Measurements from ENCODE around the gene WIF1.

WIF1 gene

GRCh38 chr12:65045269-65045668 lies 75.8 kb downstream of the WIF1 start:
- no peak overlapping the region for H3K4me3 ChIP-seq (ENCODE audit: low read depth, low read length)
- DNase-seq (ENCODE audit: low read depth): no peak

- no peak overlapping the region for H3K4me3 ChIP-seq (ENCODE audit: low read depth, low read length)
- no peak for DNase-seq (ENCODE audit: low read depth)
These were observed 81.8 kb downstream of the WIF1 start for GRCh38 chr12:65039301-65039700.

GRCh38 chr12:65025136-65025535 lies 96.0 kb downstream of the WIF1 start:
- H3K4me3 ChIP-seq (ENCODE audit: low read depth, low read length): no peak overlapping the region
- DNase-seq (ENCODE audit: low read depth): no peak

- no peak for DNase-seq (ENCODE audit: low read depth)
- no peak overlapping the region for H3K4me3 ChIP-seq (ENCODE audit: low read depth, low read length)
These were observed 97.6 kb downstream of the WIF1 start for GRCh38 chr12:65023485-65023884.

- DNase-seq (ENCODE audit: low read depth): no peak
- H3K4me3 ChIP-seq (ENCODE audit: low read depth, low read length): no peak overlapping the region
These were observed 98.1 kb downstream of the WIF1 start for GRCh38 chr12:65022960-65023359.

- no peak overlapping the region for H3K4me3 ChIP-seq (ENCODE audit: low read depth, low read length)
- no peak for DNase-seq (ENCODE audit: low read depth)
These were observed 98.7 kb downstream of the WIF1 start for GRCh38 chr12:65022421-65022820.

GRCh38 chr12:65019696-65020234 lies 101.3 kb downstream of the WIF1 start:
- H3K4me3 ChIP-seq (ENCODE audit: low read depth, low read length): no peak overlapping the region
- DNase-seq (ENCODE audit: low read depth): no peak

GRCh38 chr12:65016881-65017650 lies 104.0 kb downstream of the WIF1 start:
- no peak overlapping the region for H3K4me3 ChIP-seq (ENCODE audit: low read depth, low read length)
- DNase-seq (ENCODE audit: low read depth): no peak

GRCh38 chr12:65015850-65016249 lies 105.3 kb downstream of the WIF1 start:
- no peak overlapping the region for H3K4me3 ChIP-seq (ENCODE audit: low read depth, low read length)
- no peak for DNase-seq (ENCODE audit: low read depth)

- DNase-seq (ENCODE audit: low read depth): no peak
- no peak overlapping the region for H3K4me3 ChIP-seq (ENCODE audit: low read depth, low read length)
These were observed 106.4 kb downstream of the WIF1 start for GRCh38 chr12:65014504-65015271.

- no peak for DNase-seq (ENCODE audit: low read depth)
- H3K4me3 ChIP-seq (ENCODE audit: low read depth, low read length): no peak overlapping the region
These were observed 110.7 kb downstream of the WIF1 start for GRCh38 chr12:65010437-65010836.

- H3K4me3 ChIP-seq (ENCODE audit: low read depth, low read length): no peak overlapping the region
These were observed 115.4 kb downstream of the WIF1 start for GRCh38 chr12:65005716-65006115.

GRCh38 chr12:65004270-65004669 lies 116.8 kb downstream of the WIF1 start:
- DNase-seq (ENCODE audit: low read depth): peak; percentile 45
- no peak overlapping the region for H3K4me3 ChIP-seq (ENCODE audit: low read depth, low read length)

More at GRCh38 chr12:65005716-65006115, 115.4 kb downstream of the WIF1 start:
- DNase-seq (ENCODE audit: low read depth): no peak

All from skeletal muscle cell (primary cell).